Measurements from ENCODE around the gene GRM7.

Gene GRM7

GRCh38 chr3:7744850-7745249 lies 883.9 kb downstream of the GRM7 start:
- no peak for DNase-seq

GRCh38 chr3:7745711-7746110 lies 884.8 kb downstream of the GRM7 start:
- no peak for DNase-seq

- no peak for DNase-seq
Observed at GRCh38 chr3:7749931-7750695, 889.2 kb downstream of the GRM7 start.

GRCh38 chr3:7752005-7752404 lies 891.1 kb downstream of the GRM7 start:
- no peak for DNase-seq

- no peak for DNase-seq
Observed at GRCh38 chr3:7754653-7755441, 893.9 kb downstream of the GRM7 start.

- no peak for DNase-seq
Observed at GRCh38 chr3:7759630-7760029, 898.7 kb downstream of the GRM7 start.

- no peak for DNase-seq
Observed at GRCh38 chr3:7760718-7761117, 899.8 kb downstream of the GRM7 start.

GRCh38 chr3:7764115-7764514 lies 903.2 kb downstream of the GRM7 start:
- no peak for DNase-seq

- DNase-seq = no peak
Observed at GRCh38 chr3:7766530-7766929, 905.6 kb downstream of the GRM7 start.

GRCh38 chr3:7779331-7779730 lies 918.4 kb downstream of the GRM7 start:
- DNase-seq = no peak

GRCh38 chr3:7781395-7781794 lies 920.5 kb downstream of the GRM7 start:
- DNase-seq = no peak

GRCh38 chr3:7787871-7788828 lies 927.2 kb downstream of the GRM7 start:
- no peak for DNase-seq

GRCh38 chr3:7788881-7789280 lies 928.0 kb downstream of the GRM7 start:
- no peak for DNase-seq

GRCh38 chr3:7789324-7789723 lies 928.4 kb downstream of the GRM7 start:
- no peak for DNase-seq

- no peak for DNase-seq
Observed at GRCh38 chr3:7790141-7790540, 929.2 kb downstream of the GRM7 start.
